Heart right ventricle (tissue), 16 donors: ENCODE results near the gene KCP. TPM values are rescaled to one million over a fixed set of nuclear protein-coding genes. Genes with fewer than 3 reads are reported as not detected.

ENCODE experiments used
- ATAC-seq, 8 donors: fragments of 200-7000 bp; cut with Tn5 transposase; one replicate each; pipeline ENCODE4 v1.9.1; 2020; ENCODE audit warnings: mild to moderate bottlenecking in 8 of 8, moderate library complexity in 8 of 8, moderate number of reproducible peaks in 1 of 8
- DNase-seq, 2 donors: peaks; one replicate each; pipeline ENCODE4 v3.0.0-alpha.2; 2020
- H3K27ac ChIP-seq, 10 donors: fragments of 200-600 bp; sonication (generic) in 2 of 10; one replicate each; pipeline versions ENCODE4 v1.5.0 to v1.8.0; 2020 to 2022; ENCODE audit warnings: mild to moderate bottlenecking in 3 of 10
- H3K27me3 ChIP-seq, 7 donors: fragments of 200-600 bp; one replicate each; pipeline ENCODE4 v1.8.0; 2021 to 2022; ENCODE audit warnings: mild to moderate bottlenecking in 2 of 7
- H3K36me3 ChIP-seq, 9 donors: fragments of 200-600 bp; sonication (generic) in 1 of 9; one replicate each; pipeline versions ENCODE4 v1.5.0 to v1.8.0; 2020 to 2022; ENCODE audit warnings: mild to moderate bottlenecking in 2 of 9
- H3K4me1 ChIP-seq, 9 donors: fragments of 200-600 bp; sonication (generic) in 1 of 9; one replicate each; pipeline versions ENCODE4 v1.5.0 to v1.8.0; 2020 to 2022; ENCODE audit warnings: mild to moderate bottlenecking in 4 of 9
- H3K4me3 ChIP-seq, 10 donors: fragments of 200-600 bp; sonication (generic) in 2 of 10; one replicate each; pipeline versions ENCODE4 v1.5.0 to v1.8.0; 2020 to 2022; ENCODE audit warnings: mild to moderate bottlenecking in 7 of 10, moderate library complexity in 2 of 10
- H3K9me3 ChIP-seq, 11 donors: fragments of 200-600 bp in 10 of 11; sonication (generic) in 2 of 11; one replicate each; pipeline versions ENCODE4 v1.5.0 to v1.8.0; 2013 to 2022; ENCODE audit warnings: mild to moderate bottlenecking in 2 of 11, control low read depth in 1 of 11, moderate library complexity in 1 of 11
- CTCF ChIP-seq, 9 donors: fragments of 200-600 bp; sonication (generic) in 2 of 9; IDR thresholded peaks; one replicate each; pipeline versions ENCODE4 v1.5.0 to v1.8.0; 2021 to 2022; ENCODE audit warnings: antibody characterized with exemption in 9 of 9, mild to moderate bottlenecking in 5 of 9, moderate library complexity in 1 of 9
- WGBS, 2 donors: extraction: QIAGEN DNeasy Blood & Tissue Kit; methylation state at CpG; one replicate each; pipeline ENCODE4 v1.1.7; 2013; ENCODE audit warnings: inconsistent platforms in 1 of 2; 5-methylcytosine and 5-hydroxymethylcytosine counted together
- intact Hi-C, 10 donors: fragments of 100-400 bp; cut with DNase I; formaldehyde crosslinking; loops; one replicate each; pipeline versions ENCODE4 v1.11.1 to v1.14.2; 2022
- polyA plus RNA-seq, 2 donors: library from polyadenylated mRNA; stranded (reverse); fragments of 200-250 nt; gene quantifications; one replicate each; pipeline ENCODE4 v1.2.3, GENCODE V29; 2013
- total RNA-seq, 10 donors: library from RNA; stranded (reverse); fragmentation: NEBNext Ultra II Directional in 3 of 10; extraction: Animal tissue kit (Norgen Biotek cat#: 25700) in 3 of 10; gene quantifications; one replicate each; pipeline versions ENCODE4 v1.2.1 to v1.2.4, GENCODE V29; 2021 to 2023
- donor health status: Arrhythmogenic right ventricular cardiomyopathy.
- donor health status: ischemic (EF 13 %, LVEDD 7.1; RV severe dilation, severe dysfunction).
- donor health status: healthy with polysubstance abuse.
- donor health status: DM: no; HTN: yes; CAD: no.
- donor health status: DM: no; HTN: no; CAD: no.
- donor health status: ischemic (EF 25% LVEDD 6.9; RV normal size, moderate dysfunction).
- donor health status: ischemic (EF 25% LVEDD 5.7; RV mildly dilated, moderate dysfunction).
- donor health status: healthy.
- donor health status: DM: yes; HTN: yes; CAD: no.
- donor health status: Ischemic cardiomyopathy.
- donor health status: ischemic (EF 35%, LVEDD 5.7; RV mildly dilated, moderate dysfunction).
- donor health status: nonischemic (EF 11% LVEDD 7.7; RV severe dilation, severe dysfunction).
- donor health status: DM: yes; HTN: yes; CAD: no.
- donor health status: PGD.
- donor health status: ischemic (EF 29% LVEDD 5.4; RV normal size, mild dysfunction).
- donor health status: nonischemic (EF 23%, LVEDD 6.1; RV moderate dilation, normal function).

The KCP gene
- total and polyA plus RNA-seq, 12 donors = 0.09 to 0.44 (median 0.27) TPM

GRCh38 chr7:128831178-128831993, 79.1 kb downstream of the KCP start:
- intact Hi-C loops = loop anchor here in 2 of 10 donors (2.0 to 5.0 kb wide), 3 partner anchors 31 to 93 kb away; partner anchors contain the start of genes ATP6V1F (in 1 of the 2) and CALU (in 1 of the 2)
- peak; percentile 6 to 50 (median 18) for ATAC-seq
- peak overlapping the region; percentile 55 to 92 (median 72) for H3K4me3 ChIP-seq
- H3K27ac ChIP-seq = peak overlapping the region; percentile 86 to 99 (median 94)
- H3K36me3 ChIP-seq = peaks cover 0 to 30% (median 3%) of the 10 kb centered on the region in 9 donors
- peak; percentile 69 to 76 for DNase-seq
- TF ChIP-seq CTCF (IDR thresholded peaks at IDR 0.05) = no peak
- H3K4me1 ChIP-seq = peaks cover 25 to 86% (median 59%) of the 10 kb centered on the region in 9 donors
- H3K9me3 ChIP-seq = no peaks in the 10 kb centered on the region
- WGBS, 2 donors = 7 to 15% methylated on average over 33 of the region's 33 CpGs
- peaks cover 0 to 46% (median 0%) of the 10 kb centered on the region in 7 donors for H3K27me3 ChIP-seq

- ATAC-seq = peak; percentile 0 to 25 (median 8)
- Histone ChIP-seq H3K4me1 (peaks cover 20 to 79% (median 50%) of the 10 kb centered on the region in 9 donors), H3K27me3 (peaks cover 0 to 46% (median 0%) of the 10 kb centered on the region in 7 donors), H3K4me3 (peak within 1 kb of the TSS; percentile 55 to 92 (median 72)), H3K27ac (peak within 1 kb of the TSS; percentile 86 to 99 (median 94)), H3K9me3 (no peaks in the 10 kb centered on the region), H3K36me3 (peaks cover 0 to 22% (median 0%) of the 10 kb centered on the region in 9 donors)
- peak; percentile 63 to 70 for DNase-seq
- WGBS, 2 donors = 2 to 3% methylated on average over 81 to 109 of the region's 109 CpGs
- intact Hi-C loops = loop anchor here in 2 of 10 donors (2.0 to 5.0 kb wide), 3 partner anchors 32 to 92 kb away; partner anchors contain the start of genes ATP6V1F (in 1 of the 2) and CALU (in 1 of the 2)
- no peak for TF ChIP-seq CTCF (IDR thresholded peaks at IDR 0.05)
Observed at GRCh38 chr7:128830231-128831177, 80.0 kb downstream of the KCP start, which contains the start of gene FLNC. Gene FLNC (plus strand): TSS chr7:128830406. CDS start chr7:128830638, 232 bp downstream.

GRCh38 chr7:128829391-128830166, 80.9 kb downstream of the KCP start:
- WGBS, 2 donors = 21 to 24% methylated on average over 13 of the region's 13 CpGs
- ATAC-seq (peak in 1 of 8 donors; percentile 1), DNase-seq (peak in 1 of 2 donors; percentile 61)
- no peak for TF ChIP-seq CTCF (IDR thresholded peaks at IDR 0.05)
- H3K4me1 ChIP-seq = peaks cover 20 to 70% (median 48%) of the 10 kb centered on the region in 9 donors
- H3K27me3 ChIP-seq = peaks cover 0 to 46% (median 0%) of the 10 kb centered on the region in 7 donors
- intact Hi-C loops = loop anchor here in 6 of 10 donors (2.0 to 10.0 kb wide), 6 partner anchors 33 to 91 kb away; partner anchors contain the start of genes CCDC136 (in 4 of the 6), ATP6V1F (in 1 of the 6) and CALU (in 1 of the 6)
- no peaks in the 10 kb centered on the region for H3K9me3 ChIP-seq
- H3K4me3 ChIP-seq = peak overlapping the region in 9 of 10 donors; percentile 55 to 92 (median 75)
- H3K27ac ChIP-seq = peak overlapping the region; percentile 73 to 99 (median 94)
- H3K36me3 ChIP-seq = peaks cover 0 to 14% (median 0%) of the 10 kb centered on the region in 9 donors
